GM06990 (cell line): ENCODE data around the gene CMTR1.

ENCODE experiments used
- DNase-seq: peaks from one replicate; pipeline ENCODE4 v3.0.0-alpha.2; 2011; ENCODE audit not compliant: insufficient read length; ENCODE audit errors: extremely low read depth
- H3K27me3 ChIP-seq: replicated peaks from 2 replicates; pipeline ENCODE4 v1.6.0; 2011; ENCODE audit warnings: low read length; ENCODE audit not compliant: control insufficient read depth, insufficient read depth
- H3K36me3 ChIP-seq: 2 replicates; pipeline ENCODE4 v1.5.1; 2011; ENCODE audit warnings: low read length; ENCODE audit not compliant: control insufficient read depth, insufficient read depth
- H3K4me3 ChIP-seq: replicated peaks from 2 replicates; pipeline ENCODE4 v1.5.1; 2011; ENCODE audit warnings: low read depth, mild to moderate bottlenecking, control low read depth, low read length
- CTCF ChIP-seq: IDR thresholded peaks from 2 replicates; pipeline ENCODE4 v1.5.1; 2011; ENCODE audit warnings: low read length, control low read depth, mild to moderate bottlenecking, inconsistent platforms; ENCODE audit not compliant: insufficient read depth, poor library complexity, severe bottlenecking

The CMTR1 gene

GRCh38 chr6:37507077-37507476 lies 74.1 kb downstream of the CMTR1 start:
- TF ChIP-seq CTCF = no peak
- H3K36me3 ChIP-seq = no peaks in the 10 kb centered on the region
- no peaks in the 10 kb centered on the region for H3K27me3 ChIP-seq
- H3K4me3 ChIP-seq = no peak overlapping the region
- DNase-seq = no peak

GRCh38 chr6:37507690-37508421 lies 74.8 kb downstream of the CMTR1 start:
- Histone ChIP-seq H3K4me3 (no peak overlapping the region), H3K27me3 (no peaks in the 10 kb centered on the region), H3K36me3 (no peaks in the 10 kb centered on the region)
- no peak for TF ChIP-seq CTCF
- DNase-seq = no peak

GRCh38 chr6:37511201-37511600 lies 78.2 kb downstream of the CMTR1 start:
- no peak for TF ChIP-seq CTCF
- H3K36me3 ChIP-seq = no peaks in the 10 kb centered on the region
- no peak overlapping the region for H3K4me3 ChIP-seq
- H3K27me3 ChIP-seq = no peaks in the 10 kb centered on the region
- no peak for DNase-seq

- no peak for DNase-seq
- H3K4me3 ChIP-seq = no peak overlapping the region
- H3K36me3 ChIP-seq = no peaks in the 10 kb centered on the region
- H3K27me3 ChIP-seq = no peaks in the 10 kb centered on the region
- no peak for TF ChIP-seq CTCF
Measured at GRCh38 chr6:37511910-37512399, 78.9 kb downstream of the CMTR1 start.

- DNase-seq = no peak
- H3K4me3 ChIP-seq = no peak overlapping the region
- no peaks in the 10 kb centered on the region for H3K27me3 ChIP-seq
- no peaks in the 10 kb centered on the region for H3K36me3 ChIP-seq
- TF ChIP-seq CTCF = no peak
Measured at GRCh38 chr6:37512400-37513011, 79.5 kb downstream of the CMTR1 start.
